A204.1 (cell line): Measurements from ENCODE around the gene SULT1C4.

Experiments
- FAIRE-seq: peaks from 2 replicates; lab custom pipeline; 2012; peaks lifted over from hg19 to GRCh38; lab: Jason Lieb, UNC

The SULT1C4 gene

GRCh38 chr2:108376774-108377173, 980 bp upstream of the SULT1C4 start:
- no peak for FAIRE-seq

- FAIRE-seq, result no peak
Observed at GRCh38 chr2:108377401-108377800, 353 bp upstream of the SULT1C4 start.

GRCh38 chr2:108378851-108379250, 1.1 kb downstream of the SULT1C4 start:
- no peak for FAIRE-seq

GRCh38 chr2:108382196-108382595, 4.4 kb downstream of the SULT1C4 start:
- no peak for FAIRE-seq

GRCh38 chr2:108383146-108383830, 5.5 kb downstream of the SULT1C4 start:
- FAIRE-seq, result no peak

DNA sequence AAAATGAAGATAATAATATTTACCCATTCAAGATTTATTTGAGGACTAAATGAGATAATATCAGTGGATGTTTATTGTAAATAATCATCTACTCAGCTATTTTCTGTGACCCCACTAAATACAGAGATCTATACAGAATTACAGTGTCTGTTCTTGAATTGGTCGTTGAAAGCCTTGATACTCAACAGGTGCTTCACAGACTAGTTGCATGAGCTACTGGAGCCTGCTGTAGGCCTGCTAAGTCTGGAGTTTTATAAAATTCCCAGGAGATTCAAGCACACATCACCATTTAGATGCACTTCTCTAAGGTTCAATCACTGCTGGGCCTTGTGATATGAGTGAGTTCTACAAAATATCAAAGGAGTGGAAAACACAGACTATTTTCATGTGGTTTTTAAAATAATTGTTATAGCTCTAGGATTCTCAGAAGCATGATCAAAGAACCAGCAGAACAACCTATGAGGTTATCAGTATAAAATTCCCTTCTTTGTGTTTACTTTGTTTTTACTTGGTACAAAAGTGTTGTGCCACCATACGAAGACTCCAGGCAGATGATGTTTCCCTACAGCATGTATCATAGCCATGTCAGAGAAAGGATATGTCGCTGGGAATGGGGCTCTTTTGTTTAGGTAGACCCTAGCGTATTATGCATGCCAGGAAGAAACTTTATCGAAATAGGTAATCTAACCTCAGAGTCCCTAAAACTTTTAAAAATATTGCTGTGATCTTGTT, 7.1 kb downstream of the SULT1C4 start:
- no peak for FAIRE-seq

GRCh38 chr2:108385411-108386071, 7.8 kb downstream of the SULT1C4 start:
- no peak for FAIRE-seq

DNA sequence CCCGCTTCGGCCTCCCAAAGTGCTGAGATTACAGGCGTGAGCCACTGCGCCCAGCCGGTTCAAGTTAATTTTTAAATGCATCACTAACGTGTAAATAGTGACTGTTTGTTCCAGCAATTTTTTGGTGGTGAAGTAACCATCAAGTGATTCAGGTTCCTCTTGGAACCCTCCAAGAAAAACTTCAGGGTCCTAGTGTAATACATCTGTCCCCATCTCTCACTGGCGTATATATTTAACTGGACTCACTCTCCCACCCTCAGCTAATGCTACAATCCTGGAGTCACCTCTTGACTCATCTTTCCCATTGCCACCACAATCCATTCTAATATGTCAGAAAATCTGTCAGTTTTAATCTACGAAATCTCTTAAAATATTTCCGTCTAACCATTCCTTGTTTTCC, 10.3 kb downstream of the SULT1C4 start:
- no peak for FAIRE-seq

DNA sequence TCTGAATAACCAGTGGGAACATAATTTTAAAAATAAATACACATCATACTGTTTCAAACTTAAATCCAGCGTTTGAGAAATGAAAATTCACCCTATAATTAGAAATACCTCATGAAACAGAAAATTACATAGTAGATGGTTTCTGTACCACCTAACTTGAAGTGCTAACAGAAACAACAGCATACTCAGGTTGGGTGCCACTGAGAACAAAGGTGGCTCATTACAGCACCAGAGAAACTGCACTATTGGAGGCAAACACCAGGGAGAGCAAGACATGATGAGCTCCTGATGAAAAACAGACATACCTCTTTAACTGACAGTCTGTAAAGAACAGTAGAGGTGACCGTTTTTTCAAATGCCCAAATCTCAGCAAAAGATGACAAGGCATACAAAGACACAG, 12.6 kb downstream of the SULT1C4 start:
- FAIRE-seq, result no peak

DNA sequence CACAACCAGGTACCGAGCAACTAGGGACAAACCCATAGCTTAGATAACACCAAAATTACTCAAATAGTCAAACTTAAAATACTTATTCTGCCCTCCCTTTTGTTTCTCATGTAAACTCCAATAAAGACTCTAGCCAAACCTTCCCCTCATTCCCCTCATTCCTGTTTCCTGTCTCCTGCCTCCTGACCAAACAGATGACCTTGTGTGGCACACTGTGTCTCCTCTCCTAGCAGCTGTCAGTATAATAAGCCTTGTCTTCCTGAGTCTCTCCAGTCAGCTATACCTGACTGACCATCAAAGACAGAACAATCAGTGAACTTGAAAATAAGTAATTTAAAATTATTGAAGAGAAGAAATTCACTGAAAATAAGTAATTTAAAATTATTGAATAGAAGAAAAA, 14.3 kb downstream of the SULT1C4 start:
- no peak for FAIRE-seq

DNA sequence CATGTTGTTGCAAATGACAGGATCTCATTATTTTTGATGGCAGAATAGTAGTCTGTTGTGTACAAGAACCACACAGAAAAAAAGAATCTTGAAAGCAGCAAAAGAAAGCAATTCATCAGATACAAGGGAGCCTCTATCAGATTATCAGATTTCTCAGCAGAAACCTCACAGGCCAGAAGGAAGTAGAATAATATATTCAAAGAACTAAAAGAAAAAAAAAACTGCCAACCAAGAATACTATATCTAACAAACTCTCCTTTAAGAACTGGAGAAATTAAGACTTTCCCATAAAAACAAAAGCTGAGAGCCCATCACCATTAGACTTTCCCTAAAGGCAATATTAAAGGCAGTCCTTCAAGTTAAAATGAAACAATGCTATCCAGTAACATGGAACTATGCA, 15.4 kb downstream of the SULT1C4 start:
- FAIRE-seq, result no peak

DNA sequence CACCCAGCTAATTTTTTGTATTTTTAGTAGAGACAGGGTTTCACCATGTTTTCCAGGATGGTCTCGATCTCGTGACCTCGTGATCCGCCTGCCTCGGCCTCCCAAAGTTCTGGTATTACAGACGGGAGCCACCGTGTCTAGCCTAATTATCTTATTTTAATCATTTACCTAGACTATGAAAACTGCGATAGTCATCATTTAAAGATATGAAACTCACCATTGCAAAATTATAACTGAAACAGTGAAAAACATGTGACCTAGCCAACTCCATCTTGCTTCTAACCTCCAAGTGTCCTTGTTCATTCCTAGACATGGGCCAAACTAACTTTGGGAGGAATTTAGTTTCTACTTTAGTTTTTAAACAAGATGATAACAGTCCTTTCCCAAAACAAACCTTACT, 17.4 kb downstream of the SULT1C4 start:
- no peak for FAIRE-seq

DNA sequence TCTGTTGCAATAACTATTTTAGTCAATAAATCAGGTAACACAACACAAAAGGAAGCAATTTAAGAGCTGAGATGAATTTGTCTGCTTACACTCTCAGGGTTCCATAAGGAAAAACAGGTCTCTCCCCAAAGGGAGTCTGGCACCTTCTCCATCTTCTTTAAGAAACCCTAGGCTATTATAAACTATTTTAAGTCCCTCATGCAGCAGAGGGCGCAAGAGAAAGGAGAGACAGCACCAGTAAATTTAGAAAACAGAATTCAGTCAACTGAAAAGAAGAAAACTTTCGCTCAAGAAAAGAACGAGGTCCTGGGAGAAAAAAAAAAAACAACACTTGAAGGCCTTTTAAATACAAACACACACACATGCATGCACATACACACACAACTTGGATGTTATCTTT, 19.1 kb downstream of the SULT1C4 start:
- FAIRE-seq, result no peak

DNA sequence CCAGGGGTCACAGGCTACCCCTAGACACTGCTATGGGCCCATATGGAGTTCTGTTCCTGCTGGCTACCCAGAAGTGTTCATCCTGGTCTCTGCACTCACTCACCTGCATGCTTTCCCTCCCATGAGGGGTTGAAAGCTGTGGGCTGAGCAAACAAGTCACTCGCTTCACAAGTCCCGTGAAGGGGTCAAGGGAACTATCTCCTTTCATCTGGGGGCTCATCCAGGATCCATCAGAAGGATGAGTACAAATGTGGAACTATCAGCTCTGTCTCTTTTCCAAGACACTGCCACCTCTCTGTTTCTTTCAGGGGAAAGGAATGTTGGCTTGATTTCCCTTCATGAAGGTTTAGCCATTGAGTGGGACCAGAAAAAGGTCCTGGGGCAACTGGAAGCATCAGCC, 21.7 kb downstream of the SULT1C4 start:
- FAIRE-seq, result no peak

DNA sequence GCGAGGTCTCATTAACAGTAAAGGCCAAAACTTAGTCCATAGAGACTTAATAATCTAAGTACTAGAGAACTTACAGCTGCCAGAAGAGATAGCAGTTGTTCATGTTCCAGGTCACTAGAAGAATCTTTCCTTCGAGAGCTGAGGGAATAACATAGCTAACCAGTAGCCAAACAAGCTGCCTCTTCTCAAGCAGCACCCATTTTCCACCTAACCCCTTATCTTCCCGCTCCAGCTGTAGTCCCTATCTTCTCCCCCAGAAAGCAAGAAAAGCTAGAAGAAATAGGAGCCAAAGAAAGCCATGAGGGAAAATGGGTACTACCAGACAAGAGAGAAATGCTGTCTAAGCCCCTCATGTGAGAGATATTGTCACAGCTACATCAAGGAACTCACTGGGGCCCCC, 24.0 kb downstream of the SULT1C4 start:
- FAIRE-seq, result no peak

DNA sequence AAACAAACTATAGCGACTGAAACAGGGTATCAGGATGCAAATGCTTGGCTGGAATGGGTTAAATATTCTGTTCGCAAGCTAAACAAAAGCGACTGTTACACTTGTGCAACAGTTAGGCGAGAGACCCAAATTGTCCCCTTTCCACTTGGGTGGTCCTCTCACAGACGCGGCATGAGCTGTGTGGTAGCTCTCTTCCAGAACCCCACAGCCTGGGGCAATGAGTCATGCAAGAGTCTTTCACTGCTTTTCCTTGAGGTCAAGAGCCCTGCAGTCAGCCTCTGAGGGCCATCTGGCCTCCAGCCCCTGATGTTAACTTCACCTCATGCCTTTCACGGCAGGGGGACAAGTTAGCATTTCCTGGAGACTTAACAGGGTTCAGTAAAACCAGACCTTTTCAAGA, 25.7 kb downstream of the SULT1C4 start:
- FAIRE-seq, result no peak

DNA sequence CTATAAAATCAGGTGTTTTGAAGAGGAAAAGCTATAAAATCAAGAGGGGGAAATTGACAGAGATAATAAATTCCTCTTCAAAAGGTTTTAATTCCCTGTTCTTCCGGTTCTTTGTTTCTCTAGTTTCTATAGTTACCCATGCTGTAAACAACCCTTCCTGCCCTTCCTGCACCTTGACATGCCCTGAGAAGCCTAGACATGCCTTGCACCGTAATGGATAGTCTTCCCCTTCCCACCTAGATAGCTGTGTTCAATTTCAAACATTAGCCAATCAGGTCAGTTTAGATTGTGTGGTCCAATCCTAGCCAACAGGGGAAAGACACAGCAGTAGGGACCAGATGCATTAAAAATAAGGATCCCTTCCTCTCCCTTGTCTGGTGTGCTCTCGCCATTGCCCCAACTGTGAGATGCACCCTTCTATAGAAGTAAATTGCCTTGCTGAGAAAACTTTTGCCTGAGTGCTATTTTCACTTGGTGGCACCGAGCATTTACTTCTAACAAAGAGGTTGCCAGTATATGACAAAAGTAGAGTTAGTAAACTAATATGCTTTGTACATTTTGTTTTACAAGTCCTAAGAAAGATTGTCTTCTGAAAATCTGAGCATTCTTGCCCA, 27.1 kb downstream of the SULT1C4 start:
- FAIRE-seq, result no peak

- no peak for FAIRE-seq
Observed at GRCh38 chr2:108407864-108408729, 30.3 kb downstream of the SULT1C4 start.

- FAIRE-seq, result no peak
Observed at GRCh38 chr2:108409768-108410167, 32.0 kb downstream of the SULT1C4 start.

- FAIRE-seq, result no peak
Observed at GRCh38 chr2:108412995-108413710, 35.4 kb downstream of the SULT1C4 start.

GRCh38 chr2:108413711-108414095, 35.9 kb downstream of the SULT1C4 start:
- no peak for FAIRE-seq
